HG03354 (cell line): ENCODE results near the gene RNF5.

Experiments used
- ATAC-seq: cut with Tn5 transposase; IDR thresholded peaks from one replicate; pipeline ENCODE4 v1.9.1; 2021; ENCODE audit warnings: mild to moderate bottlenecking; ENCODE audit not compliant: unreplicated experiment, poor library complexity, severe bottlenecking

The RNF5 gene

DNA sequence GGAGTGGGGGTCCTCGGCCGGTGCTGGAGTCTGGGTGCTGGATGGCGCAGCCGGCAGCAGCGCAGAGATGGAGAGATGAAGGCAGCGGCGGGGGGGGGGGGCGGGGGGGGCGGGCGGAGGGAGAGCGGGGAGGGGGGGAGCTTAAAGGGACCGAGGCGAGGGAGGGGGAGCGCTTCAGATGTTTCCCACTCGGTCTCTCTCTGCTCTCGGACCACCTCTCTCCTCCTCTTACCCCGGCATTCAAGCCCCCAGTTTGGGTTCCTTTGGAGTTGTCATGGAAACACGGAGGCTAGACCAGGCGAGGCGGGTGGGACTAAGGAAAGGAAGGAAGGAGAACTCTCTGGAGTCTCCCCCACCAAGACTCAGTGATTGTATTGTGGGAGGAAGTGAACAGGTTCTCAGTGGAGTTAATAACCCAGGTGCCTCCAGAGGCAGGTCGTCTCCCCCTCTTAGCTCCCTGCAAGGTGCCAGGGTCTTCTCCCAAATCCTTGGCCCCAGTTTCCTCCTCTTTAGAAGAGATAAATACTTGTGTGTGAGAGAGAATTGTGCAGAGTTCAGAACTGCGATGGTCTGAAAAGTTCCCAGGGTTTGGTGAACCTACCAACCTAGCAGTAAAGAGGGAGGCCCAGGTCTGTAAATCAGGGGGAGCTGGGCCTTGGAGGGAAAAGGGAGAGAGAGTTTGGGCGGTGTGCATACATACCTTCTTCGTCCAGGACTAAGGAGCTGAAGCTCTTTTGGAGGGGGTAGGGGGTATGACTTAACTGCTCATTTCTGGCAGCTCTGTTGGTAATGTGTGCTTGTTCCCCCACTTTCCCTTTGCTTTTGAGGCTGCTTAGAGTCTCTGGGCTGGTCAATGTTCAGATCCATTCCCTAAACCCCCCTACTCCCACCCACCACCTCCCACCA, 26.1 kb upstream of the RNF5 start, which contains the start of gene PRRT1:
TSS of gene PRRT1 (minus strand) at position 77 of the 906 bp plus-strand sequence. CDS start 112 bp downstream, outside the sequence.
- ATAC-seq = no peak

DNA sequence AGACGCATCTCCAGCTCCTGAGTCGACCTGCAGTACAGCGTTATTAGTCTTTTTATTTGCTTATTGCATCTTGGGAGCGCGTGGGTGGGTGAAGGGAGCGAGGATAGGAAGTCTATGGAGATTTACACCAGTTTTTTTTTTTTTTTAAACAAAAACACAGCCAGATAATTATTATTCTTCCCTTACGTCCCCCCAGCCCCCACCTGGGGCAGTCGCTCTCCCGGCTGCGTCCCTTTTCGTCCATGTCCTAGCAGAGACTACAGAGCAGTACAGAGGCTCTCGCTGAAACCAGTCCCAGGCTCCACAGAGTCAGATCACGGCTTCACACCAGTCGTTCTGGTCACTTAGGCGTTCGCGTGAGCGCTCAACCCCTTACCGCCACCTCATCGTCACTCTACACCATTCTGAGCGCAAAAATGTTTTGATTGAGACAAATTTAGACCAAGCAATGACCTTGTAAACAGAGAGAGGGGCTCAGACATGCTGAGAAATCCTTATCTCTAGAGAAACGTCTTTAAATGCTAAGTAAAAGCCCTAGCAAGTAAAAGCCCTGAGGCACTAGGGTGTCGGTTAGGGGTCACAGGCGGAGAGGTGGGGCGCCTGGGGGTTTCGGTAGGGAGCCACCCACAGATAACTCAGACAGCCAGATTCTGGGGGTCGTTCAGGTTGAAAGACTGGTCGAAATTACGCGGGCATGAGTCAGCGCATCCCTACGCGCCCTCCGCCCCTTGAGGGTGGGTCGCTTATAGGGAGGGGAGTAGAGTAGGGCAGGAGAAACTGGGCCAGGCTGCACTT, 25.2 kb upstream of the RNF5 start:
- ATAC-seq = no peak

DNA sequence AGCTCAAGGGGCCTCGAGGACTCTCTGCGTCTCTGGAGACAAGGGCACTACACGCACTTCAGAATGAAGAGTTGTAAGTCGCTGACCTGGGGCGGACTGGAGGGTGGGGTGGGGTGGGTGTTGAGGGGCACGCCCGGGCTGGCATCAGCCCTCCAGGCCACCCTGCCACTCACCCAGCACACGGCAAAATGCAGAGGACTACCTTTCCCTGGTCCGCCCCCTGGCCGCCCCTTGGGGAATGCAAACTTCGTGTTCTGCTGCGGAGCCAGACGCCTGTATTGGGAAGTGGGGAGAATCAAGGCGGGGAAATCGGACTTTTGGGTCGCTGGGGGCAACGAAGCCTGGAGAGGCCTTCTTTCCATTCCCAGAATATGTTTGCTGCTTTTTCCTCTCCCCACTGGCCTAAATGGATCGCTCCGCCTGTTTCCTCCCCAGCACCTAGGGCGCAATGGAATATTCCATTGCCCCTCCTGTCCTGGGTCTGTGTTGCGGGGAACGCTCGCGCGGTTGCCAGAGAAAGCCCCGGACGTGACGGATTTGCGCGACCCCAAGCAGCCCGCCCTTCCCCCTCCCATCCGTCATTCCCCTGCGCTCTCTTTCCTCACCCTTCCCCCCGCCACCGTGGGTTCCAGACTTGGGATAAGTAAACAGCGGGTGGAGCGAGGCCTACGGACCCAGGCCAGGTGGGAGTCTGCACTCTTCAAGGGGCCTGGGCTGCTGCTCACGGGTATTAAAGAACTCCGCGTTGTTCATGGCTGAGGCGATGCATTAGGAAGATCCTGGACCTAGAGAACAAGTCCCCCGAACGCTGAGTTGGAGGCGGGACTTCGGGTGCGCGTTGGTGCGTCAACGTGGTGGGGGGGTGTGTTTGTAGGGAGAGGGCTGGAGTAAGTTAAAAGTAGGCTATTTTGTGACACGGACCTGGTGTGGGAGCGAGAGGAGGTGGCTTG, 24.4 kb upstream of the RNF5 start, which contains the start of gene PPT2:
TSS of gene PPT2 (plus strand) at position 578 of the 950 bp plus-strand sequence. CDS start 454 bp downstream, outside the sequence.
- ATAC-seq = peak; percentile 38

DNA sequence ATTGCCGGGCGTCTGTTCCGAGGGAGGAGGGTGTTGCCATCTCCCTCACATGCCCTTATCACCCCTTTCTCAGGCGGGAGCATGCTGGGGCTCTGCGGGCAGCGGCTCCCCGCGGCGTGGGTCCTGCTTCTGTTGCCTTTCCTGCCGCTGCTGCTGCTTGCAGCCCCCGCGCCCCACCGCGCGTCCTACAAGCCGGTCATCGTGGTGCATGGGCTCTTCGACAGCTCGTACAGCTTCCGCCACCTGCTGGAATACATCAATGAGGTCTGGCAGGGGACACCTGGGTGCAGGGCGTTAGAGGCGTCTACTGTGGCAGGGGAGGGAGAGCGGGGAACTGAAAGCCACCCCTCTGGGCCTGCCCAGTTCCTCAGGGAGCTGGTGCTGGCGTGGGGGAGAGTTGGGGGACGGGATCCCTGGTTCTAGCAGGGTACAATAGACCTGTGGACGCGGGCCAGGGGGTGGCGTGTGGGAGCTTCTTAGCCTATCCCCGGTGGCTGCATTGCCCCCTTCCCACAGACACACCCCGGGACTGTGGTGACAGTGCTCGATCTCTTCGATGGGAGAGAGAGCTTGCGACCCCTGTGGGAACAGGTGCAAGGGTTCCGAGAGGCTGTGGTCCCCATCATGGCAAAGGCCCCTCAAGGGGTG, 23.6 kb upstream of the RNF5 start:
- peak; percentile 74 for ATAC-seq

DNA sequence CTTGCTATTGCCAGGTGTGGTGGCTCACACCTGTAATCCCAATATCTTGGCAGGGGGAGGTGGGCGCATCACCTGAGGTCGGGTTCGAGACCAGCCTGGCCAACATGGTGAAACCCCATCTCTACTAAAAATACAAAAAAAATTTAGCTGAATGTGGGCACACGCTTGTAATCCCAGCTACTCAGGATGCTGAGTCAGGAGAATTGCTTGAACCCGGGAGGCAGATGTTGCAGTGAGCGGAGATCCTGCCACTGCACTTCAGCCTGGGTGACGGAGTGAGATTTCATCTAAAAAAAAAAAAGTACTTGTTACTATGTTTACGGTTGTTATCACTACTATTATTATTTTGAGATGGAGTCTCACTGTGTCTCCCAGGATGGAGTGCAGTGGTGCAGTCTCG, 21.3 kb upstream of the RNF5 start:
- no peak for ATAC-seq

DNA sequence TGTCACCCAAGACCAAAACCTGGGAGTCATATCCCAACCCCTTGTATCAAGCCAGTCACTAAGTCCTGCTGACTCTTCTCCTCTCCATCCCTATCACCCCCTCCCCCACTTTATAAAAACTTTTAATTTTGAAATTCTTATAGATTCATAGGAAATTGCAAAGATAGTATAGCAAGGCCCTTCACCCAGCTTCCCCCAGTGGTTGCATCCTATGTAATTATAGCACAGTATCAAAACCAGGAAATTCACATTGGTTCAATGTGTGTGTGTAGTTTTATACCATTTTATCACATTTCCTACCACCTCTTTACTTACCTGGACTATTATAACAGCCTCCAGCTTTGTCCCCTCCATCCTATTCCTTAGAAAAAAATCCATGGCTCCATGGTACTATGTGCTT, 20.2 kb upstream of the RNF5 start:
- no peak for ATAC-seq

DNA sequence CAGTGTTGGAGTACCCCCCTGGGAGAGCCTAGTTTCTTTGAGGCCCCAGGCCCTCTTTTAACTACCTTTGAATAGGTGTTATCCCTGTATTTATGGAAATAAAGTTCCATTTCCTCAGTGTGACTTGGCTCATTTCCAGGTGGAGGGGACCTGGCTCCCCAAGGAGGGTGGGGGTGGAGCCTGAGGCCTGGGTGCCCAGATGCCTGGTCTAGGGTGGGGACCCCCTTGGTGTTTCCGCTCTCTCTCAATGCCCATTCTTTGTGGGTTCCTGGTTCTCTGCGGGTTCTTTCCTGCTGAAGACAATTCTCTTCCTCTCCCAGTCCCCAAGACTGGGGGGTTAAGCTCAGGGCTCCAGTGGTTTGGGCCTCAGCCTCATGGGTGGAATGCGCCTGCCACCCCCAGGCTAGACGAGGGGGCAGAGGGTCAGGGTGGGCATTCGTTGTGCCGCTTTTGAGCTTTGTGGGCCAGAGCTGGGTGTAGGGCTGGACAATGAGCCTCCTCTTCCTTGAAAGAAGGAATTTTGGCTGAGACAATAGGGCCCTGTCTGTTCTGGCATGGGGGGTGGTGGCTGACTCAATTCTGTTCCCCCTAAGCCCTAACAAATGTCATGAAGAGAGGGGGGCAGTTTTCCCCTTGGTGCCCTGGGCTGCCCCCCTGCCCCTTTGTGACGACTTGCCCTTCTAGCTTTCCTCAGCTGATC, 14.5 kb upstream of the RNF5 start:
- no peak for ATAC-seq

DNA sequence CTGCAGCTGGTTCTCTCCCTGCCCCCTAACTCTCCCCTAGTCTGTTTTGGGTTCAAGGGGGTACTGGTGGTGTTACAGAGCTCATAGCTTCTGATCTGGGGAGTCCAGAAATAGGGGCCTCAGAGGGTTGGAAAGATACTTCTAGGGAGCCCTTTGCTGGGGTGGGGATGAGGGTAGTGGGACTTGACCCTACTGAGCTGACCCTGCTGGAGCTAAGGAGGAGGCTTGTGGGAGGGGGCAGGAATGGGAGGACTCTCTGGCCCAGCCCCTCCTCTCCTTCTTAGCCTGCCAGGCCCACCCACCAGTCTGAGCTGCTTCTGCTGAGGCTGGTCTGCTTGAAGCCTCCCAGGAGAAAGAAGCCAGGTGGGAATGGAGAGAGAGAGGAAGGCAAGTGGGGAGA, 13.9 kb upstream of the RNF5 start, which contains the start of gene EGFL8:
TSS of gene EGFL8 (plus strand) at position 301 of the 400 bp plus-strand sequence. CDS start 1,571 bp downstream, outside the sequence.
- ATAC-seq = no peak

DNA sequence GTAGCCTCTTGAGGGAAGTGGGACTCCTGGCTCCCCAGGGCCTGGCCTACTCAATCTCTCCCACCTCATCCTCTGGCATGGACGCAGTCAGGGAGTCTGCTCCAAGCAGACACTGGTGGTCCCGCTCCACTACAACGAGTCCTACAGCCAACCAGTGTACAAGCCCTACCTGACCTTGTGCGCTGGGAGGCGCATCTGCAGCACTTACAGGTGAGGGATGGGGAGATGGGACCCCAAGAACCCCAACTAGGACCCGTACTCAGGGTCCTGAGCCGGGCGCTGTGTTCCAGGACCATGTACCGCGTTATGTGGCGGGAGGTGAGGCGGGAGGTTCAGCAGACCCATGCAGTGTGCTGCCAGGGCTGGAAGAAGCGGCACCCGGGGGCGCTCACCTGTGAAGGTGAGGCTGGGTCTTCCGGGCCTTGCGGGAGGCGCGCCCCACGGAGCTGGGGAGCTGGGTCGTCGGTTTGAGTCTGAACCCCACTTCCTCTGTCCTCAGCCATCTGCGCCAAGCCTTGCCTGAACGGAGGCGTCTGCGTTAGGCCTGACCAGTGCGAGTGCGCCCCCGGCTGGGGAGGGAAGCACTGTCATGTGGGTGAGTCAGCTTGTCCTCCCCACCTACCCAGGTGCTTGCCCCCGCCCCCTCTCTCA, 11.7 kb upstream of the RNF5 start:
- no peak for ATAC-seq

DNA sequence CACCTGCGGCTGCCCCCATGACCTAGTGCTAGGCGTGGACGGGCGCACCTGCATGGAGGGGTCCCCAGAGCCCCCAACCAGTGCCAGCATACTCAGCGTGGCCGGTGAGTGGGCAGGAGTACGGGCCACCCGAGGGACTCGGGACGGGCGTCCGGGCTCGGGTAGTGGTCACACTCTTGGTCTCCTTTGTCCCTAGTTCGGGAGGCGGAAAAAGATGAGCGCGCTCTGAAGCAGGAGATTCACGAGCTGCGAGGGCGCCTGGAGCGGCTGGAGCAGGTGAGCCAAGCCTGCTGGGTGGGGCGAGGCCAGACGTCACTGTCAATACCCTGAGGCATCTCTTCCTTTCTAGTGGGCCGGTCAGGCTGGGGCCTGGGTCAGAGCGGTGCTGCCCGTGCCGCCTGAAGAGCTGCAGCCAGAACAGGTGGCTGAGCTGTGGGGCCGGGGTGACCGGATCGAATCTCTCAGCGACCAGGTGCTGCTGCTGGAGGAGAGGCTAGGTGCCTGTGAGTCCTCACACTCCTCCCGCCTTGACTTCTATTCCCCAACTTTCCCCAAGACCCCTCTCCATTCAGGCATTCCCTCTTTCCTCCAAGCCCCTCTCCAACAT, 10.9 kb upstream of the RNF5 start:
- ATAC-seq = no peak

DNA sequence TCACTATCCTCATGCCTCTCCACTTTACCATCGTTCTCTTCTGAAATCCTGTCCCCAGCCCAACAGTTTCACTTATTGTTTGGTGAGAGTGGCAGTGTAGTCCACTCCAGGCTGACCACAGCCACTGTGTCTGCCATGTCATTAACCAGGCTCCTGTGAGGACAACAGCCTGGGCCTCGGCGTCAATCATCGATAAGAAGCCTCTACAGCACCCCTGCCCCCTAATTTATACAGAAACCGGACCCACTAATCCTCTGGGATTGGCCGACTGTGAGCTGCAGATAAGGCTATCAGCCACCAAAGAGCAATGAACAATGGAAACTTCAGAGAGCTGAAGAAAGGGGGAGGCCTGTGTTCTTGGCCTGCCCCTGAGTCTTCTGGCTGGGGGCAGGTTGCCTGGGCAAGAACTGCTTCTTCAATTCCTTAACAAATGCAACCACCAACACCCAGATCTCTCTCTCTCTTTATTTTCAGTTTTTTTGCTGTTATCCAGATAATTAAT, 10.4 kb upstream of the RNF5 start:
- ATAC-seq = no peak

DNA sequence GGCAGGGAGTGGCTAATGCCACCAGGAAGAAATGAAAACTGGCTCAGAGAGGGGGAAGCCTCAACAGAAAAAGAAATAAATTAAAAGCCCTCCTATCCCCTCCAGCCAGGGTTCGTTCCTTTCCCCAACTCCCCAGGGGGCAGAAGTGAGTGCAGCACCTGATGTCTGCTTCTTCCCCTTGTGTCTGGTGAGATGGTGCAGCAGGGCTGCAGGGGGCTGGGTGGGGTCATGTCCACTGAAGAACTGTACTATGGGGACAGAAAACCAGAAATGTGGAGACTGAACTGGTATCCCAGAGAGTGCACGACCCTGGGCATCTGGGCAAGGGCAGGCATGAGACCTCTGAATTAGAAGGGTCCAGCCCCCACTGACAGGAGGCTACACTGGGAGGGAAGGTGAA, 9.9 kb upstream of the RNF5 start:
- ATAC-seq = no peak

DNA sequence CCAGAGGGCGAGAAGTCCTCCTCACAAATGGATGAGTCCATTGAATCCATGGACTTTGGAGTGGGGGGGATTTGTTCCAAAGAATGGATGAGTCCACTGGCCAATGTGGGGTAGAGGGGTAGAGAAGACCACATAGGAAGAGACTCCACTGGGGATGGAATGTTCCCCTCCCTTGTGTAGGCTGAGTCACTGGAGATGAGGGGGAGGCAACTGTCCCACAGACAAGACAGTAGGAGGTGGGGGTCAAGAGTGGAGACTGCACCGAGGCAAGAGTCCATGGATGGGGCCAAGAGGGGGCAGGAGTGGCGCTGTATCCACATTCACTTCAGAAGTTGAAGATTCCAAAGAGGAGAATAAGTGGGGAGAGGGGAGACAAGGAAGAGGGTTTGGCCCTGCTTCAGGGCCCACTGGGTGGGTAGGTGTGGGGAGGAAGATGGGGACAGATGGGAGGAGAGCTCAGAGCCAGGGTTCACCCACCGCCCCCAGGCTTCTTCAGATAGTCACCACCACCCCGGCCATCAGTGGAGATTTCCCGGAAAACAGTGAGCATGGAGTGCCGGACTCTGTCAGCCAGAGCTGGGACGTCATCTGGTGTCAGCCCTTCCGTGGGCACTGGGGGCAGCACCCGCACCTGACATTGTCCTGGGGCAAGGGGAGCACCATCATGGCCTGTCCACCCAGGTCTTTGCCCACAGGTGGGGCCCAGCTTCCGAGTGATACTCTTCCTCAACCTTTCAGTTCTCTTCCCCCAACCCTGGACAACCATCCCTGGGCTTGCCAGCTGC, 9.2 kb upstream of the RNF5 start:
- no peak for ATAC-seq

DNA sequence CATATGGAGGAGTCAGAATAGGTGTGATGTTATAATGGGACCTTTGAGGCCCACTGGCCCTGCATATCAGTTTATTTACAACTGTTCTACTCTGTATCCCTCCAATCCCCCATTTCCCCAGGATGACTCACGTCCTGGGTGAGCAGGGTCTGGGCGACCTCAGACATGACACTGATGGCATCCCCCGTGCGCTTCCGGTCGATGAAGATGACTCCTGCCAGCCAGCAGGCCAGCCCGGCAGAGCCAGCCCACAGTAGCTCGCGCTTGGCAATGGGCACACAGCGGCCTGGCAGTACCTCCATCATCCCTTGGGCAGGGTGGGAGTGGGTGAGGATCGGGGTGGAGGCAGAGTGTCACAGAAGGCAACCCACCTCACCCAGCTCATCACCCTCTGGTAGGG, 7.9 kb upstream of the RNF5 start:
- no peak for ATAC-seq

DNA sequence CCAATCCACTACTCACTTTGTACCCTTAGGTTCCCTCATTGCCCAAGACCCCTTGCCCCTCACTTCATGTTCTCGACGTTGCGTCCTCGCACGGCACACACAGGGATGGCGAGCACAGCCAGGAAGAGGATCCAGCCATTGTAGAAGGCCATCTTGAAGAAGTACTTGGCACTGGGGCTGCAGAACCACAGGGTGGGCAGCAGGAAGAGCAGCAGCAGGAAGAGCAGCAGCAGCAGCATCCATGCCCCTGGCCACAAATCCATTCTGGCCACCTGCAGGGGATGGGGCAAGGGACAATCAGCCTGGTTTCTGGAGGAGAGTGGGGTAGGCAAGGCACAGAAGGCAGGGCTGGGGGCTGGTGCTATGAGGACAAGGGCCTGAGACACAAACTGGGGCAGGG, 7.0 kb upstream of the RNF5 start:
- no peak for ATAC-seq

DNA sequence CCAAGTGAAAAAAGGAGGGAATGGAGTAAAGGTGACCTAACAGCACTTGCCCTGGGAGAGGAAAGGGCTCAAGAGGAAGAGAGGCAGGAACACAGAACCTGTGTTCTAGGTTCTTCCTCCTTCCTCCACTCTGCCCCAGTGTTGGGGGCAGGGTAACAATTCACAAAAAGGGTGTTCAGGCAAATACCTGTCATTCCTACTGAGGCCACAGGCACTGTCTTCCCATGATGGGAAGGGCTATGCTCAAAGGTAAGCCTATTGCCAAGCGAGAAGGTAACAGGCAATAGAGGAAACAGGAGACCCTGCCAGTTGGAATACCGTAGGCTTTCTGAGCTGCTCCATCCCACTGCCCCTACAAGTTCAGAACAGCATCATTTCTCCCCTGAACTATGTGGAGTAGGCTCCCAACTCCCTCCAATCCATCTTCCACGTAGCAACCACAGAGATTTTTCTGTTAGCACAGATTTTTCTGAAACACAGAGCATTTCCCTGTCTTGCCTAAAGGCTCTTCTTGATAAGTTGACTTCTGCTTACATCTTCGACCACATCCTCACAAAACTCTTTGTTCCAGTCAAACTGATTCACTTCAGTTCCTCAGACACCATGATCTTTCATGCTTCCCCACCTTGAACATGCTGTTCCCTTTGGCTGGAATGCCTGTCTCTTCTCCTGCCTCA, 5.0 kb upstream of the RNF5 start:
- no peak for ATAC-seq
